Measurements from ENCODE around the gene IL2RA. TPM values are rescaled to one million over a fixed set of nuclear protein-coding genes. Genes with fewer than 3 reads are reported as not detected.
A peak's percentile ranks its signal among the peaks of the same experiment; 100 is the strongest.

IL2RA gene
- total and polyA plus RNA-seq, 4 donors: 0.24 to 10.3 (median 3.4) TPM

GRCh38 chr10:6014241-6014761 lies 47.9 kb downstream of the IL2RA start:
- peak overlapping the region in 1 of 2 donors; percentile 40 for H3K27ac ChIP-seq (ENCODE audit: low read depth in 1 of 2, low read length in 1 of 2)
- H3K27me3 ChIP-seq (ENCODE audit: control insufficient read depth in 3 of 3, insufficient read depth in 3 of 3, low read length in 2 of 3): no peaks in the 10 kb centered on the region
- no peak overlapping the region for H3K4me3 ChIP-seq
- no peaks in the 10 kb centered on the region for H3K36me3 ChIP-seq (ENCODE audit: control insufficient read depth in 4 of 4, insufficient read depth in 4 of 4, low read length in 4 of 4)
- peaks cover 0 to 24% (median 7%) of the 10 kb centered on the region in 5 donors for H3K4me1 ChIP-seq (ENCODE audit: control insufficient read depth in 5 of 5, insufficient read depth in 5 of 5, low read length in 5 of 5)
- H3K9ac ChIP-seq (ENCODE audit: insufficient read depth in 1 of 2, low read length in 2 of 2): no peak overlapping the region
- 40 to 53% methylated on average over 6 of the region's 6 CpGs for WGBS, 2 donors
- peak; percentile 63 for ATAC-seq (ENCODE audit: insufficient read depth, low FRiP score)
- DNase-seq: peak in 2 of 3 donors; percentile 59 to 68
- TF ChIP-seq CTCF (IDR thresholded peaks at IDR 0.05; ENCODE audit: control extremely low read depth, extremely low read depth): peak; percentile 57
- H3K9me3 ChIP-seq (ENCODE audit: control insufficient read depth in 4 of 4, insufficient read depth in 3 of 4, low read length in 3 of 4): no peaks in the 10 kb centered on the region

DNA sequence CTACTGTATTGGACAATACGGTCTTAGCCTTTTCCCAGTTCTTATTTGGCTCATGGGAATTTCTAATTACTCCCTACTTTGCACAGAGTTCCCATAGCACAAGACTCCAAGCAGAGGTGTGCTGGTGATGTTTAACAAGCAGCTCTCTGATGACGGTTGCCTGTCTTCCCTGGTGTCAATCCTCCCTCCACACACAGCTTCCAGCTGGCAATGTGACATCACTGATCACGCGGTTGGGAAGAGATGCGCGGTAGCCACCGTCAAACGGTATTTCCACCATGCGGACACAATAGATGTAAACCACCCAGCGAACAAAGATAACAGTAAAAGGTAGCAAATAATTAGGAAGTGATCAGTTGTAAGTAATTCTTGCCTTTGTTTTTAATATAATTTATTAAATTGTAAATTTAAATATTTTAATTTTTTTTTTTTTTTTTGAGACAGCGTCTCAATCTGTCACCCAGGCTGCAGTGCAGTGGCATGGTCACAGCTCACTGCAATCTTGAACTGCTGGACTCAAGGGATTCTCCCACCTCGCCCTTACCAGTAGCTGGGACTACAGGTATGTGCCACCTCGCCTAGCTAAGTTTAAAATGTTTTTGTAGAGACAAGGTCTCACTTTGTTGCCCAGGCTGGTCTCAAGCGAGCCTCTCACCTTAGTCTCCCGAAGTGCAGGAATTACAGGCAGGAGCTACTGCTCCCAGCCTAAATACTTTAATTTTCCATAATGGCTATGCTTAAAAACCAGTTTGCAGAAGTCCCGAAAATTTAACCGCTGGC lies 48.6 kb downstream of the IL2RA start:
- ATAC-seq (ENCODE audit: insufficient read depth, low FRiP score) (no peak), DNase-seq (no peak)
- Histone ChIP-seq H3K9ac (ENCODE audit: insufficient read depth in 1 of 2, low read length in 2 of 2) (no peak overlapping the region), H3K4me1 (ENCODE audit: control insufficient read depth in 5 of 5, insufficient read depth in 5 of 5, low read length in 5 of 5) (peaks cover 0 to 24% (median 7%) of the 10 kb centered on the region in 5 donors), H3K27me3 (ENCODE audit: control insufficient read depth in 3 of 3, insufficient read depth in 3 of 3, low read length in 2 of 3) (no peaks in the 10 kb centered on the region), H3K36me3 (ENCODE audit: control insufficient read depth in 4 of 4, insufficient read depth in 4 of 4, low read length in 4 of 4) (no peaks in the 10 kb centered on the region), H3K27ac (ENCODE audit: low read depth in 1 of 2, low read length in 1 of 2) (peak overlapping the region in 1 of 2 donors; percentile 40), H3K9me3 (ENCODE audit: control insufficient read depth in 4 of 4, insufficient read depth in 3 of 4, low read length in 3 of 4) (no peaks in the 10 kb centered on the region), H3K4me3 (no peak overlapping the region)
- 83 to 85% methylated on average over 17 of the region's 17 CpGs for WGBS, 2 donors
- TF ChIP-seq CTCF (IDR thresholded peaks at IDR 0.05; ENCODE audit: control extremely low read depth, extremely low read depth): no peak

DNA sequence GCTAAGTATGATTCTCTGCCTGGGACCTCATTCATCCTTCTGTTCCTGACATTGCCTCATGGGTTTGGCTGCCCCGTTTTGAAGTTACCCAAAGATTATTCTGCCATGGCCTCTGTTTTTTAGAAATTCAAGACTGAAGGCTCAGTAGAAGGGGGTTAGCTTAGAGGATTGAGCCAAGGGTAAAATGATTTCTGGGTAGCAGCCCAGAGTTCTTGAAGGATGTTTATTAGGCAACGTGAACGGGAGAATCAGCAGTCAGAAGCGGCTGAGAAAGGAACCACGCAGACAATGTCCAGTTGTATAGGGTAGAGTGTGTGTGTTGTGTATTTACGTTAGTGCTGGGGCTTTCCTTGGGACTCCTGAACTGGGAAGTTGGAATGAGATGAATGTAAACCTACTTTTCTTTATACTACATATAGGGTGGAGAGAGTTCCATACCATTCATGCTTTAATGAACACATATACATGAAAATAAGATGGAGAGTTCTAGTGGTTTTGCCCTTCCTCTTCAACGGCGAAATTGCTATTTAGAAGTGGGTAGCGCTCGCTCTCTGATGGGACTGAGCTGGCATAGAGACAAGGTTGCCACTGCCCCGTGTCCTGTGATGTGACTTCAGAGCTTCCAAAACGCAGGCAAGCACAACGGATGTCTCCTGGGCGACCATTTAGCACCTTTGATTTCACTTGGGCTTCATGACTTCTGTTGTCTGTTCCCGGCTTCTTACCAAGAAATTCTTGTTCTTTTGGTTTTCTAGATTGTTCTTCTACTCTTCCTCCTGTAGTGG lies 49.9 kb downstream of the IL2RA start:
- Histone ChIP-seq H3K27me3 (ENCODE audit: control insufficient read depth in 3 of 3, insufficient read depth in 3 of 3, low read length in 2 of 3) (no peaks in the 10 kb centered on the region), H3K9me3 (ENCODE audit: control insufficient read depth in 4 of 4, insufficient read depth in 3 of 4, low read length in 3 of 4) (peaks cover 1 to 3% (median 3%) of the 10 kb centered on the region in 4 donors), H3K36me3 (ENCODE audit: control insufficient read depth in 4 of 4, insufficient read depth in 4 of 4, low read length in 4 of 4) (no peaks in the 10 kb centered on the region), H3K4me1 (ENCODE audit: control insufficient read depth in 5 of 5, insufficient read depth in 5 of 5, low read length in 5 of 5) (peaks cover 0 to 25% (median 2%) of the 10 kb centered on the region in 5 donors), H3K27ac (ENCODE audit: low read depth in 1 of 2, low read length in 1 of 2) (no peak overlapping the region), H3K4me3 (no peak overlapping the region), H3K9ac (ENCODE audit: insufficient read depth in 1 of 2, low read length in 2 of 2) (no peak overlapping the region)
- ATAC-seq (ENCODE audit: insufficient read depth, low FRiP score): no peak
- DNase-seq: peak in 2 of 3 donors; percentile 68 to 91
- no peak for TF ChIP-seq CTCF (IDR thresholded peaks at IDR 0.05; ENCODE audit: control extremely low read depth, extremely low read depth)
- 84% methylated on average over 15 of the region's 15 CpGs for WGBS, 2 donors

Data from lung (tissue), 12 donors.